Stimulated activated CD4-positive, alpha-beta T cell treated with anti-CD3 and anti-CD28 coated beads, Interleukin-1b, Interleukin-23, amount 100 ng/mL, for 24 hours (primary cell): Measurements from ENCODE around the gene FRMD1.

Experiments used
- DNase-seq, 4 experiments: peaks; one replicate each; pipeline ENCODE4 v3.0.0-alpha.2; 2020; ENCODE audit warnings: low read depth in 4 of 4, low spot score in 1 of 4

FRMD1 gene

DNA sequence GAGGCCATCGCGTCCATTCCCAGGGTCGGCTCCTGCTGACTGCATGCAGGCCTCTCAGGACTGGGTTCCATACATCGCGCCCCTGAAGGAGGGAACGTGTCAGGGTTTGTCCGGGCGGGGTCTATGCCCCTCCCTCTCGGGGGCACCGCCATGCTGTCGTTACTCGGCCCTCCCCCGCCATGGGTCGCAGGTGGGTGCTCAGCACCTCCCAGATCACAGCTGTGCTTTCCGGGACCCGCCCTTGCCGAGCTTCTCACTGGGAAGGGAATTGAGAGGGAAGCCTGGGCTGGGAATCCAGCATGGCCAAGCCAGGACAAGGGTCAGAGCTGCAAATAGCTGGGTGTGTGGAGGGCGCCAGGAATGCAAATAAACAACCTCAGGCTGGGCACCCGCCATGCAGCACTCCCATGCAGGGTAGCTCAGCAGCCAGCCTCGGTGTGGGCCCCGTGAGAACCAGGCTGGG lies at the start of gene FRMD1:
FRMD1 (minus strand) TSS at position 270 of the 463 bp plus-strand sequence; CDS start at position 152, 118 bp downstream.
- DNase-seq = no peak

DNA sequence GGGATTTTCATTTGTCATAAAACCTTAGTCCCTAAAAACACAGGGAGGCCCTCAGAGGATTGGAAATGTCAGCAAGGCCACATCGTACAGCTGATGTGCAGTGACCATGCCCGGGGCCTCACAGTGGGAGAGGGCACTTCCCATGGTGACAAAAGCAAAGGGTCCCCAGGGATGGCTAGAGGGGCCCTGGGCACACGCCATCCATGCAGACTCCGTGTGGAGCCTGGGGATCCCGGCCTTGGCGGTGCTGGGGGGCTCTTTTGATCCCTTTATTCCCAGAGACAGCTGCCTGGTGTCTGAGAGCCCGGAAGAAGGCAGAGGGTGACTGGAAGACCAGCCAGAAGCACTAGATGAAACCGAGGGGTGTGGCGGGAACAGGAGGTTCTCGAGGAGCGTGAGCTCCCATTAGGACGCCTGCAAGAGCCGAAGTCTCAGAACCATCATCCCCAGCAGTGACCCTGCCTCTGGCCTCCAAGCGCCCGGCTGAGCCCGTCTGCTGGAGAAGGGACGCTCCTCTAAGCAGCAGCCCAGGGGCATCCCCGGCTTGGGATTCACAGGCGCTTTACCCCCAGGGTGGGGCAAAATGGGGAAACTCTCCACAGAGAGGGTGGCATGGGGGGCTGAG lies 49.1 kb upstream of the FRMD1 start:
- no peak for DNase-seq

DNA sequence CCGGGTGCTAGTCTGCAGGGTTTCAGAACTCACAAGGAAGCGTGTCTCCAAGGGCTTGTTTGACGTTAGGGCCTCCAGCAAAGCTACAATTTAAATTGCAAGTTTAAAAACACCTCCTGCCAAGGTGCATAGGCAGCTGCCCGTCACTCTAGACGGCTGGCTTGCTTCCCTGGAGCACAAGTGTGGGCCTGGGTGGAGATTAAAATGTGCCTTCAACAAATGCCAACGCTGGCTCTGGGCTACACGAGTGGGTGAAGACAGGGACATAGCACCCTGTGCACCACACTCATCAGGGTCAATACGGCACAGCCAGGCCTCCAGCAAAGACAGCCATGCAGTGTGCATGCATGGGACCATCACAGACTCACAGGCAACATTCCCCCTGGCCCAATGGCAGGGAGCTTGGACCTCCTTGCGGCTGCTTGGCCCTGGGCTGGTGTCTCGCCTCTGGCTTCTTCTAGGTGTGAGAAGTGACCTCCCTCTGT lies 48.4 kb upstream of the FRMD1 start:
- no peak for DNase-seq

- DNase-seq = no peak
These were observed 47.8 kb upstream of the FRMD1 start for GRCh38 chr6:168126566-168127383.

DNA sequence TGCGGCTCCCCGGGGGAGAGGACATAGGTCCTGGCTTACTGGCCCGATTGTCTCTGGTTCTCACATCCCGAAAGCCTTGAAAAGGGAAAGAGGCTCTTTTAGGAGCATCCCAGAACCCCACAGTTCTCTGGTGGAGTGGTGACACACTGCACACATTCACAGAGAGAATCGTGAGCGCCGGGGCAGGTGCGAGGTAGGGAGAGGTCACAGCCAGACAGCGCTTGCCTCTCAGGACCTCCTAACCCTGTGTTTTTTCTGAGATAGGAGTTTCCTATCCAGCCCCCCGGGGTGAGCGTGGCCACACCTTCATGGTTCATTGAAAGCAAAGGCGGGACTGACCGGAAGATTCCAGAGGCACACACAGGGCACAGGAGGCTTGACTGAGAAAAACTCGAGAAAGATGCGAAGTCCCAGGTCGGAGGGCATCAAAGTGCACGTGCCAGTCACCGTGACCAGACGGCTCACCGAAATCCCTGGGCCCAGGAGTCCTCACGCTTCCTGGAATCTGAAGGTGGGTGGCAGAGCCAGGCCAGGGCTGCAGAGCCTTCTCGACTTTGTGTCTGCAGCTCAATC lies 46.5 kb upstream of the FRMD1 start:
- DNase-seq = no peak

- DNase-seq = no peak
These were observed 45.9 kb upstream of the FRMD1 start for GRCh38 chr6:168124921-168125320.

GRCh38 chr6:168124158-168124557 lies 45.1 kb upstream of the FRMD1 start:
- DNase-seq = no peak

DNA sequence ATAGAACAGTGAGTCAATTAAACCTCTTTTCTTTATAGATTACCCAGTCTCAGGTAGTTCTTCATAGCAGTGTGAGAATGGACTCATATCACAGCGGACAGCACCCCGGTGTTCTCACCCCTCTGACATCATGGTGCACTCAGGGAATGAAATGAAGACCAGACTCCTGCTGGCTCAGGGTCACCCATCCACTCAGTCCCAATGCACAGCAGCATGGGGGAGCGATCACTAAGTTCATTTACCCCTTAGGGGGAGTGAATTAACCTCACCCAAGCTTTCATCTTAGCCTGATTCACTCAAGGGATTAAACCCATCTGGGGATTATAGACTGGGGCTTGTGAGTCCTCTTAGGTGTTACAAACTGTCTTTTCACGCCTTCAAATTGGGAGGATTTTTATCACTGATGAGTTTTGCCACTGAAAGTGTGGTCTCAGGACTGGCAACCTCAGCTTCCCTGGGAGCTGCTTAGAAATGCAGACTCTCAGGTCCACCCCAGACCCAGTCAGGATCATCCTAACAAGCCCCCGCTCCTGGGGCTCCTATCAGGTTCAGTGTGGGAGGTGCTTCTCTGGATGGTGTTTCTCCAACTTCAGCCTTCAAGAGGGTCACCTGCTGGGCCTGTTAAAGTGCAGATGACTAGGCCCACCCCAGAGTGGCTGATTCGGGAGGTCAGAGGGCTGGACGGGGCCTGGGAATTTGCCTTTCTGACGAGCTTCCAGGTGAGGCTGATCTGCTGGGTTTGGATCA lies 44.3 kb upstream of the FRMD1 start:
- DNase-seq = no peak

- DNase-seq = no peak
These were observed 43.5 kb upstream of the FRMD1 start for GRCh38 chr6:168122521-168122920.

DNA sequence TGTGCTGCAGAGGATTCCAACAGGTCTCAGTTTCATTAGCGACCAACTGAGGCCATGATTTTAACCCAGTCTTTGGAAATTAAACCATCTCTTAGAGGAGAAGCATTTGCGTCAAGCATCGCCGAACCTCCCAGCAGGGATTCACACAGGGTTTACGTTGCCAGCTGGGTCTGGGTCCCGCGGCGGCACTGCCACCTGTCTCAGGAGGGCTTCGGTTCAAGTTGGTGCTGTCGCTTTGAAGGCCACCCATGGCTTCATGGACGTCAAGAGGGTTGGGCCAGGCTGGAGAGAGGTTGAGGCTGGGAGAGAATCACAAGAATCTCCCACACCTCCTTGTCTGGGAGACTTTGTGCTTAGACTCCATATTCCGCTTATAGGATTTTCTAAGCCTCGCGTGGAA lies 43.0 kb upstream of the FRMD1 start:
- no peak for DNase-seq

DNA sequence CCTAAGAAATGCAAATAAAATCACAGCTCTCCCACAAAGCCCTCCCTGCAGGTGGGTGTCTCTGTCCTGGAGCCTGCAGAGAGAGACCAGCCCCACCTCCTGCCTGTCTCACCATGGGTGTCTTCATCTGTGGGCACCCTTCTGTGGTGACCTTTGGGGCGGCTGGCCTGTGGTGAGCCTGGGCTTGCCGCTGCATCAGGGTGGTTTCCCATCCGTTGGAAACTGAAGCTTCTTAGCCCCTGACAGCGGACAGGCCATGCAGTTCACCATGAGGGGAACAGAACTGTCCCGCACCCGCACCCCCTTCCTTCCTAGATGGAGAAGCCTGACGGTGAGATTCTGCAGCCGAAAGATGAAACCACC lies 42.3 kb upstream of the FRMD1 start:
- DNase-seq = no peak

DNA sequence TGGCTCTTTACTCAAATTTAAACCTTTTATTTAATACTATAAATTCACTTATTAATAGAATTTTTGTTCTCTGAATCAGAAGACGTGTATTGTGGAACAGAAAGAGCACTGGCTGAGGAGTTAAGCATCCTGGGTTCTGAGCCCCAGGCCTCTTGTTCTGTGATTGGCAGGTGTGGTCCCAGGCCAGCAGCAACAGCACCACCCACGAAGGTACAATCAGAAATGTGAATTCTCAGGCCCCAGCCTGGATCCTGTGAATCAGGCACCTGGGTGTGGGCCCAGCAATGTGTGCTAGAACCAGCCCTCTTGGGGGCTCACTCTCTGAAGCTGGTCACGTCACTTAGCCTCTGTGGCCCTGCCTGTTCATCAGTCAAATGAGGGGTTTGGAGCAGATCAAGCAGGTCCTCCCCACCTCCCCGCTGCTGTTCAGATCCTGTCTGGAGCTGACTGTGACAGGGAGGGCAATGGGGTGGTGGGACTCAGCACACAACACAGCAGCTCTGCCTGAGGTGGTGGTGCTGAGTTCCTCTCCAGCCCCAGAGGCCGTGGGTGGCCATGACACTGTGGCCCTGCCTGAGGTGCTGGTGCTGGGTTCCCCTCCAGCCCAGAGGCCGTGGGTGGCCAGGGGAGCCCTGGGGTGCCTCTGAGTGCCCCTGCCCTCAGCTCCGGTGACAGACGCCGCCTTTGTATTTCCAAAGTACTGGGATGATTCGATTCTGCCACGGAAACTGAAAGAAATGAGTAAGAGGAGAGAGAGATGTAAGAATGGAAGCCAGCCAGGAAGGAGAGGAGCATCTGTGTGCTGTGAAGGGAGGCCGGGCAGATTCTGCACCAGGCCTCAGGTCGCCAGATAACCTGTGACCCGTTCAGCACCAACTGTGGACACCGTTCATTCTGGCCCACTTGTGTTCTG lies 41.6 kb upstream of the FRMD1 start:
- peak in 1 of 4 experiments; percentile 10 for DNase-seq

DNA sequence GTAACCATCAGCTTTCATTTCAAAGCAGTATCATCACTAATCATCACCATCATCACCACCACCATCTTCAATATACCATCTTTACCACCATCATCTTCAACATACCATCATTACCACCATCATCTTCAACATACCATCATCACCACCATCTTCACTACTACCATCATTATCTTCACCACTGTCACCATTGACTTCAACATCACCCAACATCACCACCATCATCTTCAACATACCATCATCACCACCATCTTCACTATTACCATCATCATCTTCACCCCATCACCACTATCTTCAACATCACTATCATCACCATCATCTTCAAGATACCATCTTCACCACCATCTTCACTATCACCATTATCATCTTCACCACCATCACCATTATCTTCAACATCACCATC lies 40.5 kb upstream of the FRMD1 start:
- DNase-seq = no peak

DNA sequence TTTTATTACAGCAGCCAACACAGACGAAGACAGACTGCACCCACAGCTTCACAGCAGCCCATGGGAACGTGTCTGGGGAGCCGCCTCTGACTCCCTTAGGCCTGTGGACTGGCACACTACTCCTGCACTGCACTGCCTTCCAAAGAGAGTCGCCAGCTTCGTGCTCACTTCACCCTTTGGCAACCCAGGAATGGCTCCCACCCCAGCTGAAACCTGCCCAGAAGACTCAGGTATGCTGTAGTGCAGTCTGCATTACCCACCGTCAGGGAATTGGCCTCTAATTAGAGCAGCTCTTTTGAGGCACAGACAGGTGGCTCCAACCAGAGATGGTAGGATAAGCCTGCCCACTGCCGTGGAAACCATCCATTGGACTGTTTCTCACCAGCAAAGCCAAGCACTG lies 39.9 kb upstream of the FRMD1 start:
- no peak for DNase-seq

GRCh38 chr6:168117942-168118341 lies 38.9 kb upstream of the FRMD1 start:
- DNase-seq = no peak

DNA sequence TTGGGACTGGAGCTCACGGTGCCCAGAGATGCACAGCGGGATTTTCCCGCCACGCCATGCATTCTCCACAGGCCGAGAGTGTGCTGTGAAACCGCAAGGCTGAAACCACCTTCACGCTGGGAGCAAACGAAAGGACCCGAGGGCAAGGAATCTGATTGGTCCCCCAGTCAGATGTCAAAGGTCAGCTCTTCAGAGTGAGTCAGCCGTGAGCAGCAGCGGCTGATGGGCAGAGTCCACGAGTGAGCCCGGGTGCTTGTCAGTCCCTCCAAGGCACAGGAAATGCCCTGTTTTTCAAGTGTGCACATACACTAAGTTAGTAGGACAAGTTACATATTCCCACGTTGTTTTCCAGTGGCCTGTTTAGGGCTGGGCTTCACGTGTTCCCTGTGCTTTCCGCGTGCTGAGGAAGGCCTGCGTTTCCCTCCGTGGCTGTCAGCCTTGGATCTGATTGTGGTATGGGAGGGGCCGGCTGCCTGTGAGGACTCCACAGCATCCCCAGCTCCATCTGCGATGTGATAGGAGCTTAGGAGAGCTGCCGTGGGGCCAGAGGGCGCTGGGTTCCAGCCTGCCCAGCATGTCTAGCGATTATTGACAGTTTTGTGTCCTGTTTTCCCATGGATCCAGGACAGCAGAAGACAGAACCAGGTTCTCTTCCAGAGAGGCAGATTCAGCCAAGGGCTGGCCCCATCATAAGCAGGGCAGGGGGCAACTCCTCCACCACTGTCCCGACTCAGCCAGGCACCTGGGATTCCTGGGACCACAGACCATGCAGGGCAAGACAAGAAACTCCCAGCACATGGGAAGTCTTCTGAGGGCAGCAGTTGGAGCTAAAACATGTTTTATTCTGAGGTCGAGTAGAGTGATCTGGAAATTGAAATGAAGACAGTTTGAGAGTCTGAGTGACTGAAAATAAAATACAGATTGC lies 38.2 kb upstream of the FRMD1 start:
- DNase-seq = no peak

- no peak for DNase-seq
These were observed 37.5 kb upstream of the FRMD1 start for GRCh38 chr6:168116438-168116974.

DNA sequence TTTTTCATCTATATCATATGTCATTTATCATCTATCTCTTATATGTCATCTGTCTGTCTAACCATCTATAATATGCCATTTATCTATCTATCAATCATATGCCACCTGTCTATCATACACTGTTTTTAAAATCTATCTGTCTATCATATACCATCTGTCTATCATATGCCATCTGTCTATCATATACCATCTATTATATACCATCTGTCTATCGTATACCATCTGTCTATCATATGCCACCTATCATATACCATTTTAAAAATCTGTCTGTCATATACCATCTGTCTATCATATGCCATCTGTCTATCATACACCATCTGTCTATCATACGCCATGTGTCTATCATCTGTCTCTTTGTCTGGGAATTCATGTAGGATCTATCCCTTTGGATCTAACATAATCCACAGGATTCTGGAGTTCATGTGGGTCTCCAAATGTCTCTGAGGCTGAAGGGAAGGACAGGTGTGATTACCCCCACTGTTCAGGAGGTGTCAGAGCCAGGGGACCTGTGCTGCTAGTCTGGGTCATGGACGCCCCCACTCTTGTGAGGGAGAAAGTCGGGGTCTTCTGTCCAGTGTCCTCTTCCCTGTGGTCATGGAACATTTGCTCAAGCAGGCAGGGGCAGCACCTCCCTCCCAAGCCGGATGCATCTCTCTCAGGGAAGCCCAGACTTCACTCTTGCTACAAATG lies 36.9 kb upstream of the FRMD1 start:
- DNase-seq = no peak

GRCh38 chr6:168113226-168113625 lies 34.2 kb upstream of the FRMD1 start:
- DNase-seq = no peak
